ENCODE results near the gene NUDT13.

Gene NUDT13

GRCh38 chr10:73110345-73110849 lies at the start of gene NUDT13:
Gene NUDT13 (plus strand): TSS chr10:73110455. CDS start chr10:73114366, 3,911 bp downstream.
- peak; percentile 77 for DNase-seq

DNA sequence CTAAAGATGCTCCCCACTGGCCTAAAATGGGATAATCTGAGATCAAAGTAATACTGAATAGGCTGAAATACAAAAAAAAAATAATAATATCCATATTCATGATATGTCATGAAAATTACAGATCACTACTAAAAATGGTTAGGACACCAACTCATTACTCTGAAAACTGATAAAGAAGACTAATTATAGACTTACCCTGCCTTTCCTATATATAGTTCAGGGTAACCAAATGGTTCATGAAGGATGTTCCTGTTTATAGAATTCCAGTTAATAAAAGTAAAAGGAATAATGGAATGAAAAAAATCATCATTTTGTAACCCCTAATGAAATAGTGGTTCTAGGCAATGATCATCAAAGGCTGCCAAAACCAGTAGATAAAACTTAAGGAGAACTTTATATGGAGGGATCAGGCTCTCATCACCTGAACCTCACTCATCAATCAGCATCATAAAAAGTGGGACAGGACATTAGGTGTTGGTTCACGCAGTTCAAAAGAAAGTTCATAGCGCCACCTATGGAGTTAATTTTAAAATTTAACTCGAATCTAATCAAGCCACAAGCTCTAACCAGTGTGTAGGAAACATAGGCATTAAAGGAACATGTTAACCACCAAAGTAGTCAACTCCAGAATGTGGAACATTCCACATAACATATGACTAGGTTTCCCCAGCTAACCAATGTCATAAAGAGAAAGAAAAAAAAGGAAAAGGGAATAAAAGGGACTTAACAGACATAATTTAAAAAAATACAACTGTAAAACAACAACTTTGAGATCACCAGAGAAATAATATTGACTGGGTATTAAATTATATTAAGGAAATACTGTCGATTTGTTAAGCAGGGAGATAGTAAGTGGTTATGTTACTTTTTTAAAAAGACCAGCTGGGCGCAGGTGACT lies 49.3 kb upstream of the NUDT13 start:
- no peak for DNase-seq

- no peak for DNase-seq
Observed at GRCh38 chr10:73061743-73062142, 48.5 kb upstream of the NUDT13 start.

DNA sequence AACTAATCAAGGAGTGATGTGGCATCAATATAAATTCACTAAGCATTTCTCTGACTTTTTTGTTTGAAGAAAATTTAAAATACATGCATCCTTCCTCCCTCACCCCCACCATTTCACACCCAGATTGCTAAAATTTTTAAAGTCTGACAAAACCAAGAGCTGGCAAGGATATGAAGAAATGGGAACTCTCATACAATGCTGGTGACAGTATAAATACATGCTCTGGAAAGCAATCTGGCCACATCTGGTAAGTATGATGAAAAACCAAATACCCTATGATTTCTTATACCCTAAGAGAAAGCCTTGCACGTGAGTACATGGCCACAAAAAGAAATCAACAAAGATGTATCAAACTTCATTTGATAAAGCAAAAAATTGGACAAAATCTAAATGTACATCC lies 44.8 kb upstream of the NUDT13 start:
- DNase-seq, result no peak

GRCh38 chr10:73073627-73074026 lies 36.6 kb upstream of the NUDT13 start:
- no peak for DNase-seq

DNA sequence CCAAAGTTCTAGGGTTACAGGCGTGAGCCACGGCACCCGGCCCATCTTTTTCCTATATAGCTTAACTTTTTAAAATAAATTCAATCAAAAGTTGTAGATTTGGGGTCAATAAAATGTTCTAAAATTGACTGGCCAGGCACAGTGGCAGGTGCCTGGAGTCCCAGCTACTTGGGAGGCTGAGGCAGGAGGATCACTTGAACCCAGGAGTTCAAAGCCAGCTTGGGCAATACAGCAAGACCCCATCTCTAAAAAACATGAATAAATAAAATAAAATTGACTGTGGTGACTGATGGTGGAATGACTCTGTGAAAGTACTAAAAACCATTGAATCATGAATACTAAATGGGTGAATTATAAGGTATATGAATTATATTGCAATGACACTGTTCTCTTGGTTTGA lies 34.4 kb upstream of the NUDT13 start:
- no peak for DNase-seq

DNA sequence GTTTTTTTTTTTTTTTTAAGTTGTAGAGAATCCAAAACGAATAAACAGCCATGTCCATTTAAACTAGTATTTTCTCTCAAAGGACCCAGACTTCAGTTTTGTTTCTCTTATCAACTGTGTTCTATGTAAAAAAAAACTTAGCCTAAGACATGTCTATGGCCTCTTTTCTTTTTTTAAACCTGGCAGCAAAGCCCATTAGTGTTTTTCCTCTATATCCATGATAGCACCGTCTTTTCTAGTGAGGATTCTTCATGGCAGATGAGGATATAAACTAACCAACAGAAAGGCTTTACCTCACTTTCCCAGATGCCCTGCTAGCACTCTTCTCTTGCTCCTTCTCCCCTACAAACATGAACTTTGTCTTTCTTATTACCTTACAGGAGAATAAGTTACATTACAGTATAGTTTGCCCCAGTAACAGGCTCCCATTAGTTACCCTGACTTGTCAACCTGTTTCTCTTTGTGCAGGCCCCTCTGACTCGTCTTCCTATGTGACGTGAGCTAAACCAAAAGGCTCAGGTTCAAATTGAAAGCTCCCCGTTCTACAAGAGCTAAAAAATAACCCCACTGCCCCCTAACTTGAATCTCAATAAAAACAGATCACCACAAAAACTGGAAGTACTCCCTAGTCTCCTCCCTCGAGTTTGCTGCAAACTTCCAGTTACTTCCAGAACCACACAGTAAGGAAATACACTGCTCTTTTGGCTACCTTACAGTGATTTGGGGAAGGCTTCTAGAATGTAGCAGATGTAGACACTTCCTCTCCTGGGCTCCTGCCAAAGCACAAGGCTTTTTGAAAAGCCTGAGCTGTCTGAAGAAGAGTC lies 33.7 kb upstream of the NUDT13 start:
- DNase-seq, result peak; percentile 57

DNA sequence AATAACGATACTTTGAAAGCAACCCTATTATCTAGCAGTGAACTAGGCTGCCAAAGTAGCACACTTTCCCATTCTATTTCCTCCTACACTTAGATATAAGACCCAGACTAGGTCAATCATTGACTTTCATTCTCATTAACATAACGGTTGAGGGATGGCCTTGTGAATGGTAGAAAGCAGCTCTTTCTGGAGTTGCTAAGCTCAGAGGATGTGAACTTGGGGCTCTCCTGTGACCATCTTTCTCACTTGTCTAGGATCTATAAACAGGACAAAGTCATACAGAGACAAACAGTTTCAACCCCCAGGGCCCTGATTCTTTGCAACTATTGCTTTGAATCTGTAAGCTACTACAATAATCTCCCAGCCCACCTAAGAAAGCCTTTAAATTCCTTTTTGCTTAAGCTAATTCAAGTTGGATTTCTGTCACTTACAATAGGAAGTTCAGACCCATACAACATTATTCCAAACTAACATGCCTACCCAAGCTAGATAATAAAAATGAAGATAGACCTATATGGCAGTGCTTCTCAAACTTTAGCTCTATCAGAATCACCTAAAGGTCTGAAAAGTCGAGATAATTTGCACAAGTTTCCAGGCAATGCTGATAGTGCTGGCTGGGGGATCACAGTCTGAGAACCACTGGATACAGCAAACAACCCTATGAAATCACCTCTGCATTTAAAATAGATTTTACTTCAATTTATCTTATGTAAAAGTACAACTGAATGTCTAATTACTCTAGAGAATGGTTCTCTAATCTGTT lies 30.3 kb upstream of the NUDT13 start:
- no peak for DNase-seq

DNA sequence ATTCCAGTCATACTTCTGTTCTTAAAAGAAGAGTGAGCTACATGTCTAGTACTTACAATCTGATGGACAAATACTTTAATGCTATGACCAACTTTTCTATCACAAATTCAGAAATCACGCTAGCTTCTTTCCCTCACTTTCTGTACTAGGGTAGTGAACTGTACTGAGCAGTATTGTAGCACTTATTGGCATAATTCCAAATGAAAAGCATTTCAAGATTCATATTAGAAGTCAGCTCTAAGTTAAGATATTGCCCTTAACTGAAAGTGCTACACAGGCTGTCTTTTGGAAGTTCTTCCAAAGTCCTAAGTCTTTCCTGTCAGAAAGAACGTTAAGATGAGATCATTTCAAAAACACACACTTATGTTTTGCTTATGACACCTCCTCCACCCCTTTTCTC lies 27.0 kb upstream of the NUDT13 start:
- no peak for DNase-seq

- DNase-seq, result no peak
Observed at GRCh38 chr10:73084209-73084608, 26.0 kb upstream of the NUDT13 start.

DNA sequence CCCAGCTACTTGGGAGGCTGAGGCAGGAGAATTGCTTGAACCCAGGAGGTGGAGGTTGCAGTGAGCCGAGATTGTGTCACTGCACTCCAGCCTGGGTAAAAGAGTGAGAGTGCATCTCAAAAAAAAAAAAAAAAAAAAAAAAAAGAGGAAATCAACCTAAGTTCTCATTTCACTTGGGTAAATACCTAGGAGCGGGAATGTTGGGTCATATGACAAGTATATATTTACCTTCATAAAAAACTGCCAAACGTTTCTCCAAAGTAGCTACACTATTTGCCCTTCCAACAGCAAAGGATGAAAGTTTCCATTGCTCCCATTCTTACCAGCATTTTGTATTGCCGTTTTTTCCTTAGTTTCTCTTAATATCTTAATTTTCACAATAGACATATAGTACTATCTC lies 23.4 kb upstream of the NUDT13 start:
- no peak for DNase-seq

- DNase-seq, result no peak
Observed at GRCh38 chr10:73088304-73088703, 22.0 kb upstream of the NUDT13 start.

GRCh38 chr10:73092830-73093229 lies 17.4 kb upstream of the NUDT13 start:
- no peak for DNase-seq

- DNase-seq, result no peak
Observed at GRCh38 chr10:73093922-73094850, 16.1 kb upstream of the NUDT13 start.

DNA sequence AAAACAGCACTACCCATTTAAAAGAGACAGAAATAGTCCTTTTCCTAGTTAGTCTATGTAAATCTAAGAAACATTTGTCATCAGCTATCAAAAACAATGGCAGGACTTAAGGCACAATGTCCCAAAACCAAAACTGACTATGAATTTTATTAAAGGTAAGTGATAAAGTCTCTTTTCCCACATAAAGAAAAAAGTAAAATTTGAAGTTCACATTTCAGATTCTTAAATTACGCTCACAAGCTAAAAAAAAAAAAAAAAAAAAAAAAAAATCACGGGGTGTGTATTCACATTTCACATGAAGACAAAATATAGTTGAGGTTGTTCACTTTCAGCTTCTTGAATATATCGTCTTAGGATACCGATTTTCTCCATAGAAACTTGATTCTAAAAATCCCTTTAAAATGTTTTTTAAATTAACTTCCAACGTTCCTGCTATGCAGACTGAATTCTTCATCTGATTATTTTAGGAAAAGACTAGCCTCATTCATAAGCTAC lies 15.2 kb upstream of the NUDT13 start:
- DNase-seq, result no peak

DNA sequence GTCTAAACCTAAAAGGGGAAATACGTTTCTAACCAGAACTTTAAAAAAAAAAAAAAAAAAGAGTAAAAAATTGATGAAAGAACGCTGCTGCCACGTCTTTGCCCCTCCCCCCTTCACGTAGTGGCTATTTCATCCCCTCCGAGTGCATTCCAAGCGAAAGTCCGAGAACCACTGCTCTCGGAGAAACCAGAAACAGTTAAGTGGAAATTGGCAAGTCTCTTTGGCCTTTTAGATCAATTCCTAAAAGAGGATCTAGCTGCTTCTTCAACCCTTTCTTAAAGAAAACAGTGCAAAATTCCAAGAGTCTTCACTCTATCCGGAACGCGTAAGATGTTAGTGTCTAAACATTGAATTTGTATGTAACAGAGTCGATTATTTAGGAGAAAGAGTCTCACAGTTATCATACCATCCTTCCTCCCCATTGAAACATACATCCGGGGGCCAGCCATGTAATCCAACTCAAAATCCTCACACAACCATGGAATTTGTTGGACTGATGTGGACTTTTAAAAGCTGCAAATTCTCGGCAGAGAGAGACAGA lies 14.7 kb upstream of the NUDT13 start:
- peak; percentile 81 for DNase-seq

DNA sequence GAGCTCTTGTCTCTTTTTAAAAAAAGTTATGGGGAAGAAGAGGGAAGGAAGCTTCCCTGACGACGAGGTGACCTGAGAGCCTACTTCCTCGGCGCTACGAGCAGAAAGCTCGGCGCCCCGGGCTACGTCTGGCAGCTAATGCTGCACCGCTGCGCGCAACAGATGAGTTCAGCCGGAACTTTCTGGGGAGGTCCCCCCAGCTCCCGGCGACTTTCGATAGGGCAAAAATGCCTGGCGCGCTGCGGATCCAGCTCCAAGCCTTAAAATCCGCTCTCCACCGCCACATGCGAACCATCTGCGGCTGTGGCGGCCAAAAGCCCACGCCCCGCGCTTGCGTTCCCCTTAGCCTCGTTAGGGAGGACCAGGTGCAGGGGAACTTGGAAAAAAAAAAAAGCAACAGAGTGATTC lies 14.2 kb upstream of the NUDT13 start:
- peak; percentile 82 for DNase-seq

DNA sequence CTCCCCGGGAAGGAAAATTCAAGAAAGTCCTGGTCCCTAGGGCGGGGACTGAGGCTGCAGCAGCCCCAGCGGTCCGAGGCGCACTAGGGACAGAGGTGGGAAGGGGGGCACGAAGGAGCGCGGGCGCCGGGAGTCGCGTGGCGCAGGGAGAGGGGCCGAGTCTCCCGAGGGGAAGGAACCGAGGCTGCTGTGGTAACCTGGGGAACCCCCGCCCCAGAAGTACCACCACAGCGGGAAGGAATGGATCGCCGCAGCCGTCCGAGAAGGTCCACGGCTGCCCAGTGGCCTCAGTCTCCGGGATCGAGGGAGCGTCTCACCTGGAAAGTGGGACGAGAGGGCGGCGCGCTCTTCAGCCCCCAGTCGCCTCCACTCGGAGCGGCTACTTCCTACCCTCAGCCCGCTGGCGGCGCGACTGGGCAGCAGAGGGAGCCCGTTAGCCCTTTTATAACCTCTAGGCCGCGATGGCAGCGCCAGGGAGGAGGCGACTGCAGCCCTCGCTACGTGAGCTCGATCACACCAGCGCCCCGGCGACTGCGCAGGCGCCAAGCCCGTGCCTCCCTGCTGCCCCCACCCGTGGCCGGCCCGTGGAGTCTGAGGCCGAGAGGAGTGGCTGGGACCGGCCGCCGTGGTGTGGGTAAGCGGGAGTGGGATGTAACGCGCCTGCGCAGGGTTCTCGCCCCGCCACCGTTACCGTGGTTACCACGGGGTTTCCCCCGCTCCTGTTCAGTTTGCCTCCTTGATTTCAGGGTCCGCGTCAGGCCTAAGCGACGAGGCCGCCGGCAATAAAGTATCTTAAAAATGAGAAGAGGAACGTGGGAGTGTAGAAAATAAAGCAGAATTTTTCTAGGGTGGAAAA lies 13.6 kb upstream of the NUDT13 start, which contains the start of gene P4HA1:
Gene P4HA1, minus strand, starts transcription at position 418 of the 856 bp plus-strand sequence. CDS start 21,983 bp downstream, outside the sequence.
- DNase-seq, result peak; percentile 100

DNA sequence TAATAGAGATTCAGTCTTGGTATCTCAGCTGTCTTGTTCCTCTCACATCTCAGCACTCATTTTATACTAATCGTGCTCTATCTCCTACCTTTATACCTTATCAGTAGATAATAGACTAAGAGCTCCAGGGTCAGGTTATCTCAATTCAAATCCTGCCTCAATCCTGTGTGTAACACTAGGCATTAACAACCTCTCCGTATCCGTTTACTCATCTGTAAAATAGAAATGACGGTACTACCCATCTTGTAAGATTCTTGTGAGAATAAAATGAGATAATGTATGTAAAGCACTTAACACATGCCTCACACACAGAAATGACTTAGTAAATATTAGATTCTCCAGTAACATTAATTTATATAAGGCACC lies 13.0 kb upstream of the NUDT13 start:
- DNase-seq, result no peak

GRCh38 chr10:73099141-73099540 lies 11.1 kb upstream of the NUDT13 start:
- no peak for DNase-seq

All from right forelimb (tissue), 1 donor.